Measurements from ENCODE around the gene MELK. TPM values are rescaled to one million over a fixed set of nuclear protein-coding genes. Genes with fewer than 3 reads are reported as not detected.

MELK gene
- 25.0 and 38.9 TPM in 2 replicates for total RNA-seq

DNA sequence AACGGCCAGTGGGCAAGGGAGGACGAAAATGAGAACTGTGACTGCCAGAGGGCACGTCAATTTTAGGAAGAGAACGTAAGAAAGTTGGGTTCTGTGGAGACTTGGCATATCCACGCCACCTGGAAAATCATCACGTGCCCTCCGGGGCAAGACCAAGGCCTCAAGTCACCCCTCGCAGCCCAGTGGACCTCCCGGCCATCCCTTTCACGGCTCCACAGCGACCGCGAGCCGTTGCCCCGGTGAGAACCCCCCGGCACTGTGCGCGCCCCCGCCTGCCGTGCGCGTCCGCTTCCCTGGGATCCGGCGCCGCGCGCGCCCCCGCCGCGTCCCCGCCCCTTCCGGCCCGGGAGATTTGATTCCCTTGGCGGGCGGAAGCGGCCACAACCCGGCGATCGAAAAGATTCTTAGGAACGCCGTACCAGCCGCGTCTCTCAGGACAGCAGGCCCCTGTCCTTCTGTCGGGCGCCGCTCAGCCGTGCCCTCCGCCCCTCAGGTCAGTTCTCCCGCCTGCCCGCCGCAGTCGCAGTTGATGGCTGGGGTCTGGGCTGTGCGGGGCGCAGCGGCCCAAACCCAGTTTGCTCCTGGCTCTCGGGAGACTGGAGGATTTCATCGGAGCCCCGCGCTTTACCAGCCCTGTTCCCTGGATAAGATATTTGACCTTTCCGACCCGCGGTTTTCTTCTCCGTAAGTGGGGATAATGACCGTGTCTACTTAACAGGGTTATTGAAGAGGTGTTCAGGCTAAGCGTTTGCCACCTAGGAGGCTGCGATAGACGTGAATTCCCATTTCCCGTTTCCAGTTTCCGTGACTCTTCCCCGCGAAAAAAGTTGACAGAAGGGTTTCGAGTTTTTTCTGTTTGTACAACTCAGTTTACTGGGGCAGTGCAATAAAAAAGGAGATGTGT, at the start of gene MELK:
MELK (plus strand) TSS at position 381 of the 904 bp plus-strand sequence. CDS start 8,787 bp downstream, outside the sequence.

Other genes with a start within 250 kb of the MELK start
- gene RNF38, start 172.6 kb upstream of the MELK start, total RNA-seq = 8.8 and 10.8 TPM in 2 replicates